Thoracic aorta (tissue), 2 donors: ENCODE results near the gene ARPC1B. TPM values are rescaled to one million over a fixed set of nuclear protein-coding genes. Genes with fewer than 3 reads are reported as not detected.

Experiments
- ATAC-seq: fragments of 150-250 bp; one replicate; pipeline ENCODE4 v1.8.0; 2017; ENCODE audit warnings: low read depth; ENCODE audit not compliant: insufficient number of reproducible peaks, low FRiP score
- DNase-seq: peaks from one replicate; pipeline ENCODE4 v3.0.0-alpha.2; 2020; ENCODE audit warnings: low spot score
- H3K27ac ChIP-seq, 2 donors: fragments of 200-600 bp; sonication (generic); 1 replicate in 1 of 2; 2 replicates in 1 of 2; pipeline ENCODE4 v1.5.1; 2016; ENCODE audit warnings: mild to moderate bottlenecking in 2 of 2, moderate library complexity in 2 of 2
- H3K27me3 ChIP-seq: fragments of 200-600 bp; sonication (generic); replicated peaks from 2 replicates; pipeline ENCODE4 v1.6.0; 2016; ENCODE audit warnings: mild to moderate bottlenecking; ENCODE audit not compliant: insufficient read depth
- H3K36me3 ChIP-seq: fragments of 200-600 bp; sonication (generic); one replicate; pipeline ENCODE4 v1.5.1; 2016
- H3K4me1 ChIP-seq, 2 donors: fragments of 200-600 bp; sonication (generic); 1 replicate in 1 of 2; 2 replicates in 1 of 2; pipeline versions ENCODE4 v1.5.1 to v1.6.0; 2016; ENCODE audit warnings: low read depth in 2 of 2, mild to moderate bottlenecking in 1 of 2; ENCODE audit not compliant: control insufficient read depth in 1 of 2
- H3K4me3 ChIP-seq: fragments of 200-600 bp; sonication (generic); 2 replicates; pipeline ENCODE4 v1.5.1; 2016; ENCODE audit warnings: mild to moderate bottlenecking
- H3K9me3 ChIP-seq: fragments of 200-600 bp; sonication (generic); 2 replicates; pipeline ENCODE4 v1.5.1; 2016
- CTCF ChIP-seq: fragments of 200-600 bp; sonication (generic); IDR thresholded peaks from one replicate; pipeline ENCODE4 v1.5.1; 2019; ENCODE audit warnings: antibody characterized with exemption
- total RNA-seq, 2 donors: library from RNA; depleted of rRNA; stranded (reverse); fragments of >200 nt; gene quantifications; one replicate each; pipeline versions ENCODE4 v1.1.0 to v1.2.3, GENCODE V29; 2016

ARPC1B gene
- total RNA-seq, 2 donors from 2014 or later: 266 to 350 TPM

DNA sequence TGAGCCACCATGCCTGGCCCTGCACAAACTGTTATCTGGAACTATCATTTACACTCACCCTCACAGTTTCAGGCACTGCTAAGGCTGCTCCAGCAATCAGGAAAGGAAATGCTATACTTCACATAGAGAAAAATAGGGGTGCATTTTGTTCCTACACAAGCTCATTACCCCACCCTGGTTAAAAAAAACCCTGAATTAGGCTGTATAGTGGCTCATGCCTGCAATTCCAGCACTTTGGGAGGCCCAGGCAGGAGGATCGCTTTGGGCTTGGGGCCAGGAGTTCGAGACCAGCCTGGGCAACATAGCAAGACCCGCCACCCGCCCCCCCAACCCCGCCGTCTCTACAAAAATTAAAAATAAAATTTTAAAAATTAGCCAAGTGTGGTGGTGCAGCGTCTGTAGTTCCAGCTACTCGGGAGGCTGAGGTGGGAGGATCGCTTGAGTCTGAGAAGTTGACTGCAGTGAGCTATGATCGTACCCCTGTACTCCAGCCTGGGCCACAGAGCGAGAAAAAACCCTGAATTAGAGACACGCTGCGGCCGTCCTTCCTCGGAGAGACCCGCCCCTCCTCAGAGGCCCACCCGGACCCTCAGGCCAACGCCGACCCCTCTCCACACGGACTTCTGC is 63.5 kb downstream of the ARPC1B start:
- H3K27ac ChIP-seq: peak overlapping the region; percentile 68 to 69
- H3K36me3 ChIP-seq: peaks cover 8% of the 10 kb centered on the region
- ATAC-seq: no peak
- no peak for TF ChIP-seq CTCF
- peaks cover 14 to 45% of the 10 kb centered on the region in 2 donors for H3K4me1 ChIP-seq
- H3K9me3 ChIP-seq: no peaks in the 10 kb centered on the region
- DNase-seq: no peak
- H3K4me3 ChIP-seq: peak overlapping the region; percentile 98
- H3K27me3 ChIP-seq: no peaks in the 10 kb centered on the region

- peaks cover 14 to 46% of the 10 kb centered on the region in 2 donors for H3K4me1 ChIP-seq
Observed at GRCh38 chr7:99438573-99439480, 64.3 kb downstream of the ARPC1B start, which contains the start of the genes CPSF4 and PTCD1. Gene CPSF4, plus strand, starts transcription at chr7:99438943. Its CDS starts 140 bp downstream, at chr7:99439083. Gene PTCD1, minus strand, starts transcription at chr7:99438798. Its CDS starts 3,556 bp downstream, at chr7:99435242.

DNA sequence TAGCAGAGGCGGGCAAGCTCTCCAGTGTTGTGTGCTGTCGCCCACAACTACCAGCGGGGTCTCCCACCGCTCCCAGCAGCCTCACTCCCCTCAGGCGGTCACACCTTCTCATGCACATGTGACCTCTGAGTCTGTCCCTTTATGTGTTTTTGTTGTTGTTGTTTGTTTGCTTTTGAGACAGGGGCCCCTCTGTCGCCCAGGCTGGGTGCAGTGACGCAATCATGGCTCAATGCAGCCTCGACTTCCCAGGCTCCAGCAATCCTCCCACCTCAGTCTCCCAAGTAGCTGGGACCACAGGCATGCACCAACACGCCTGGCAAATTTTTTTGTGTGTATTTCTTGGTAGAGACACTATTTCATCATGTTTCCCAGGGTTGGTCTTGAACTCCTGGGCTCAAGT is 65.7 kb downstream of the ARPC1B start:
- Histone ChIP-seq H3K4me1 (peaks cover 14 to 46% of the 10 kb centered on the region in 2 donors), H3K27me3 (no peaks in the 10 kb centered on the region), H3K4me3 (peak overlapping the region; percentile 98), H3K36me3 (peaks cover 7% of the 10 kb centered on the region), H3K27ac (no peak overlapping the region), H3K9me3 (no peaks in the 10 kb centered on the region)
- DNase-seq (no peak), ATAC-seq (no peak)
- TF ChIP-seq CTCF: no peak

More at GRCh38 chr7:99438573-99439480, 64.3 kb downstream of the ARPC1B start, which contains the start of the genes CPSF4 and PTCD1:
- no peak for TF ChIP-seq CTCF
- ATAC-seq (peak; percentile 95), DNase-seq (peak; percentile 82)
- peaks cover 4% of the 10 kb centered on the region for H3K36me3 ChIP-seq
- H3K4me3 ChIP-seq: peak within 1 kb of the TSS; percentile 98
- H3K27me3 ChIP-seq: no peaks in the 10 kb centered on the region
- H3K9me3 ChIP-seq: no peaks in the 10 kb centered on the region
- peak within 1 kb of the TSS; percentile 68 to 69 for H3K27ac ChIP-seq

Other genes starting within 250 kb of the ARPC1B start
- gene SMURF1, start 230.6 kb upstream of the ARPC1B start, total RNA-seq: 10 to 100 TPM; 33.8 to 40.9 TPM
- not detected for gene KPNA7, start 166.6 kb upstream of the ARPC1B start, total RNA-seq
- not detected for gene MYH16, start 101.9 kb upstream of the ARPC1B start, total RNA-seq
- gene ARPC1A, start 48.8 kb upstream of the ARPC1B start, total RNA-seq: 10 to 100 TPM; 76.3 to 99.5 TPM
- 10 to 100 TPM; 65.0 to 87.5 TPM for gene PDAP1, start 33.9 kb downstream of the ARPC1B start, total RNA-seq
- gene BUD31, start 34.2 kb downstream of the ARPC1B start, total RNA-seq: 10 to 100 TPM; 52.3 to 78.1 TPM
- gene PTCD1, start 64.1 kb downstream of the ARPC1B start, total RNA-seq: 10 to 100 TPM in 1 of 2 donors, 1 to 10 TPM in 1; 5.1 to 23.7 TPM
- gene CPSF4, start 64.2 kb downstream of the ARPC1B start, total RNA-seq: 10 to 100 TPM; 42.3 to 48.2 TPM
- gene ATP5MF, start 91.4 kb downstream of the ARPC1B start, total RNA-seq: 100 to 1,000 TPM; 137 to 776 TPM
- 10 to 100 TPM in 1 of 2 donors, 1 to 10 TPM in 1; 3.5 to 12.4 TPM for gene ZNF789, start 98.2 kb downstream of the ARPC1B start, total RNA-seq
- 10 to 100 TPM; 28.4 to 54.9 TPM for gene ZNF394, start 125.6 kb downstream of the ARPC1B start, total RNA-seq
- gene ZKSCAN5, start 129.9 kb downstream of the ARPC1B start, total RNA-seq: 10 to 100 TPM in 1 of 2 donors, 1 to 10 TPM in 1; 5.1 to 10.2 TPM
- gene FAM200A, start 177.4 kb downstream of the ARPC1B start, total RNA-seq: 1 to 10 TPM; 3.1 to 4.3 TPM
- gene ZNF655, start 183.9 kb downstream of the ARPC1B start, total RNA-seq: 100 to 1,000 TPM; 148 to 210 TPM
- gene TMEM225B, start 223.5 kb downstream of the ARPC1B start, total RNA-seq: 1 to 10 TPM in 1 of 2 donors, not detected in 1; 2.2 TPM
- gene ZSCAN25, start 242.2 kb downstream of the ARPC1B start, total RNA-seq: 10 to 100 TPM; 13.4 to 21.7 TPM